Activated naive CD8-positive, alpha-beta T cell (primary cell): Measurements from ENCODE around the gene BICC1.

Experiments used
- H3K27ac Mint-ChIP-seq: one replicate; pipeline ENCODE4 v1.8.0; 2021; ENCODE audit warnings: mixed read lengths
- H3K27me3 Mint-ChIP-seq: one replicate; pipeline ENCODE4 v1.8.0; 2021; ENCODE audit warnings: mixed read lengths
- H3K36me3 Mint-ChIP-seq: one replicate; pipeline ENCODE4 v1.8.0; 2021; ENCODE audit warnings: mixed read lengths
- H3K4me1 Mint-ChIP-seq: one replicate; pipeline ENCODE4 v1.8.0; 2021; ENCODE audit warnings: low read depth, mixed read lengths
- H3K4me3 Mint-ChIP-seq: one replicate; pipeline ENCODE4 v1.8.0; 2021; ENCODE audit warnings: mild to moderate bottlenecking, mixed read lengths
- H3K9me3 Mint-ChIP-seq: one replicate; pipeline ENCODE4 v1.8.0; 2021; ENCODE audit warnings: low read depth, mixed read lengths

The BICC1 gene

GRCh38 chr10:58511765-58512490 is 744 bp upstream of the BICC1 start:
- Mint-ChIP-seq H3K27me3 (peaks cover 20% of the 10 kb centered on the region), H3K4me3 (peak overlapping the region; percentile 91), H3K9me3 (no peaks in the 10 kb centered on the region), H3K27ac (no peak overlapping the region), H3K36me3 (peaks cover 2% of the 10 kb centered on the region), H3K4me1 (peaks cover 11% of the 10 kb centered on the region)

- no peaks in the 10 kb centered on the region for H3K9me3 Mint-ChIP-seq
- no peak overlapping the region for H3K27ac Mint-ChIP-seq
- peaks cover 23% of the 10 kb centered on the region for H3K27me3 Mint-ChIP-seq
Observed at GRCh38 chr10:58513188-58514110, 777 bp downstream of the BICC1 start.

GRCh38 chr10:58514111-58514770 is 1.6 kb downstream of the BICC1 start:
- Mint-ChIP-seq H3K36me3 (peaks cover 2% of the 10 kb centered on the region), H3K4me1 (peaks cover 11% of the 10 kb centered on the region), H3K9me3 (no peaks in the 10 kb centered on the region), H3K4me3 (peak overlapping the region; percentile 81), H3K27me3 (peaks cover 23% of the 10 kb centered on the region), H3K27ac (no peak overlapping the region)

More at GRCh38 chr10:58513188-58514110, 777 bp downstream of the BICC1 start:
- H3K4me3 Mint-ChIP-seq: peak overlapping the region; percentile 81
- H3K4me1 Mint-ChIP-seq: peaks cover 11% of the 10 kb centered on the region
- H3K36me3 Mint-ChIP-seq: peaks cover 2% of the 10 kb centered on the region

GRCh38 chr10:58515291-58515941 is 2.7 kb downstream of the BICC1 start:
- Mint-ChIP-seq H3K4me3 (no peak overlapping the region), H3K36me3 (peaks cover 2% of the 10 kb centered on the region), H3K9me3 (no peaks in the 10 kb centered on the region), H3K27me3 (peaks cover 26% of the 10 kb centered on the region), H3K4me1 (peaks cover 11% of the 10 kb centered on the region), H3K27ac (no peak overlapping the region)

- peaks cover 11% of the 10 kb centered on the region for H3K4me1 Mint-ChIP-seq
- peaks cover 31% of the 10 kb centered on the region for H3K27me3 Mint-ChIP-seq
- peaks cover 2% of the 10 kb centered on the region for H3K36me3 Mint-ChIP-seq
- H3K27ac Mint-ChIP-seq: no peak overlapping the region
- H3K9me3 Mint-ChIP-seq: no peaks in the 10 kb centered on the region
- H3K4me3 Mint-ChIP-seq: no peak overlapping the region
Observed at GRCh38 chr10:58516119-58516518, 3.4 kb downstream of the BICC1 start.

- Mint-ChIP-seq H3K27ac (no peak overlapping the region), H3K27me3 (peaks cover 33% of the 10 kb centered on the region), H3K4me3 (no peak overlapping the region), H3K4me1 (peaks cover 11% of the 10 kb centered on the region), H3K36me3 (peaks cover 2% of the 10 kb centered on the region), H3K9me3 (no peaks in the 10 kb centered on the region)
Observed at GRCh38 chr10:58516671-58517070, 4.0 kb downstream of the BICC1 start.

- peaks cover 11% of the 10 kb centered on the region for H3K4me1 Mint-ChIP-seq
- H3K36me3 Mint-ChIP-seq: peaks cover 2% of the 10 kb centered on the region
- H3K27ac Mint-ChIP-seq: no peak overlapping the region
- H3K9me3 Mint-ChIP-seq: no peaks in the 10 kb centered on the region
- H3K27me3 Mint-ChIP-seq: peaks cover 32% of the 10 kb centered on the region
- no peak overlapping the region for H3K4me3 Mint-ChIP-seq
Observed at GRCh38 chr10:58517081-58517480, 4.4 kb downstream of the BICC1 start.

- Mint-ChIP-seq H3K27me3 (peaks cover 31% of the 10 kb centered on the region), H3K27ac (no peak overlapping the region), H3K4me3 (no peak overlapping the region), H3K4me1 (peaks cover 6% of the 10 kb centered on the region), H3K9me3 (no peaks in the 10 kb centered on the region), H3K36me3 (no peaks in the 10 kb centered on the region)
Observed at GRCh38 chr10:58517491-58518355, 5.1 kb downstream of the BICC1 start.

- Mint-ChIP-seq H3K36me3 (no peaks in the 10 kb centered on the region), H3K27me3 (peaks cover 31% of the 10 kb centered on the region), H3K4me3 (no peak overlapping the region), H3K9me3 (no peaks in the 10 kb centered on the region), H3K27ac (no peak overlapping the region), H3K4me1 (peaks cover 4% of the 10 kb centered on the region)
Observed at GRCh38 chr10:58518775-58519174, 6.1 kb downstream of the BICC1 start.

GRCh38 chr10:58529077-58529728 is 16.5 kb downstream of the BICC1 start:
- Mint-ChIP-seq H3K27ac (no peak overlapping the region), H3K4me3 (no peak overlapping the region), H3K4me1 (no peaks in the 10 kb centered on the region), H3K9me3 (no peaks in the 10 kb centered on the region), H3K27me3 (peaks cover 8% of the 10 kb centered on the region), H3K36me3 (no peaks in the 10 kb centered on the region)

GRCh38 chr10:58531084-58531695 is 18.5 kb downstream of the BICC1 start:
- Mint-ChIP-seq H3K9me3 (peaks cover 9% of the 10 kb centered on the region), H3K27ac (no peak overlapping the region), H3K36me3 (peaks cover 3% of the 10 kb centered on the region), H3K4me1 (no peaks in the 10 kb centered on the region), H3K27me3 (peaks cover 8% of the 10 kb centered on the region), H3K4me3 (no peak overlapping the region)

GRCh38 chr10:58535311-58535710 is 22.6 kb downstream of the BICC1 start:
- Mint-ChIP-seq H3K27ac (no peak overlapping the region), H3K27me3 (peaks cover 8% of the 10 kb centered on the region), H3K4me3 (no peak overlapping the region), H3K4me1 (no peaks in the 10 kb centered on the region), H3K36me3 (peaks cover 3% of the 10 kb centered on the region), H3K9me3 (peaks cover 9% of the 10 kb centered on the region)

GRCh38 chr10:58543141-58543540 is 30.5 kb downstream of the BICC1 start:
- Mint-ChIP-seq H3K4me1 (no peaks in the 10 kb centered on the region), H3K27me3 (peaks cover 3% of the 10 kb centered on the region), H3K4me3 (no peak overlapping the region), H3K27ac (no peak overlapping the region), H3K36me3 (no peaks in the 10 kb centered on the region), H3K9me3 (no peaks in the 10 kb centered on the region)
